ENCODE measurements around the gene SLC9A9. TPM values are rescaled to one million over a fixed set of nuclear protein-coding genes. Genes with fewer than 3 reads are reported as not detected.

SLC9A9 gene
- total and polyA plus RNA-seq, 2 donors, result 20.5 to 21.2 TPM

DNA sequence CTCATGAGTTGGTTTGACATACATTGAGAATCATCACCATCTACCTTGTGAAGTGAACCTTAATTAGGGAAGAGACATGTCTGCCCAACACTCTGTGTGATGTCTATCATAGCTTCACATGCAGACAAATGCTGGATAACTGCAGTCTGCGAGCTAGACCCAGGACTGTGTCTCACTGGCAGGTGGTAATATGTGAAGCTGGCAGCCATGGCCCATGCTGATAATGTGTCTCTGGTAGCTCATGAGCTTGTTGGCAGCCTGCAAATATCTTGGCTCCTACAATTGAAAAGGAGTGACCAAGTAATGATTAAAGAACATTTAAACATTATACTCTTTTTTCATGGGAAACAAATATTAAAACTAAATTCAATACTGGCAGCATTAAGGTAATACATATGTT lies 493.9 kb downstream of the SLC9A9 start:
- Histone ChIP-seq H3K36me3 (ENCODE audit: control insufficient read depth in 2 of 2, insufficient read depth in 2 of 2, low read length in 1 of 2) (no peaks in the 10 kb centered on the region), H3K9me3 (ENCODE audit: control insufficient read depth in 2 of 2, insufficient read depth in 1 of 2, low read length in 1 of 2) (no peaks in the 10 kb centered on the region), H3K27ac (ENCODE audit: low read depth in 1 of 2, low read length in 1 of 2) (no peak overlapping the region), H3K27me3 (ENCODE audit: control insufficient read depth in 2 of 2, insufficient read depth in 1 of 2, low read length in 1 of 2) (no peaks in the 10 kb centered on the region), H3K4me3 (ENCODE audit: low read length in 2 of 2) (no peak overlapping the region), H3K4me1 (ENCODE audit: control insufficient read depth in 2 of 2, insufficient read depth in 2 of 2, low read length in 2 of 2) (peaks cover 0 to 4% of the 10 kb centered on the region in 2 donors)
- 100% methylated on average over 1 of the region's 1 CpG for WGBS
- DNase-seq (ENCODE audit: low read depth in 6 of 9, low spot score in 9 of 9), result no peak

DNA sequence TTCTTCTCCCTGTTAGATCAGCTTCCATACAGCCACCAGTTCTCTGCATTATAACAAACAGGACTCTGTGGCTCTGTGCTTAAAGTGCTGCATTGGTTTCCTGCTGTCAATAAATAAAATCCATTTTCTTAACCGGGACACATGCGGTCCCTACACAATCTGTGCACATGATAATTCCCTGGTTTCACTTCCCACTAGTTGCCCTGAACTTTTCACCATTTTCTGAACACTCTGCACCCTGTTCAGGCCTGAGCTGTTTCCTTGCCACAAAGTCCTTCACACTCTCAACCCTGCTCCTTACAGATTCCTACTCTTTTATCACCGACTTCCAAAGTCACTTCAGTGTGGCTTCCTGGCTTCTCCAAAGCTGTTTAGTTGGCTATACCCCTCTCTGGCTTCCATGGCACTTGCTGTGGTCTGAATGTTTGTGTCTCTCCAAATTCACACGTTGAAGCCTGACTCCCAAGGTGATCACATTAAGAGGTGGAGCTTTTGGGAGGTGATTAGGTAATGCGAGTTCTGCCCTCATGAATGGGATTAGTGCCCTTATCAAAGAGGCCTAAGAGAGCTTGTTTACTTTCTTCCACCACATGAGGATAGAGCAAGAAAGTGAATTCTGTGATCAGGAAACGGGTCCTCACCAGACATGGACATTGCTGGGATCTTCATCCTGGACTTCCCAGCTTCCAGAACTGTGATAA lies 495.3 kb downstream of the SLC9A9 start:
- H3K9me3 ChIP-seq (ENCODE audit: control insufficient read depth in 2 of 2, insufficient read depth in 1 of 2, low read length in 1 of 2), result no peaks in the 10 kb centered on the region
- DNase-seq (ENCODE audit: low read depth in 6 of 9, low spot score in 9 of 9), result no peak
- H3K4me1 ChIP-seq (ENCODE audit: control insufficient read depth in 2 of 2, insufficient read depth in 2 of 2, low read length in 2 of 2), result peaks cover 5 to 11% of the 10 kb centered on the region in 2 donors
- no peaks in the 10 kb centered on the region for H3K27me3 ChIP-seq (ENCODE audit: control insufficient read depth in 2 of 2, insufficient read depth in 1 of 2, low read length in 1 of 2)
- no peaks in the 10 kb centered on the region for H3K36me3 ChIP-seq (ENCODE audit: control insufficient read depth in 2 of 2, insufficient read depth in 2 of 2, low read length in 1 of 2)
- 92% methylated on average over 6 of the region's 6 CpGs for WGBS
- no peak overlapping the region for H3K4me3 ChIP-seq (ENCODE audit: low read length in 2 of 2)
- no peak overlapping the region for H3K27ac ChIP-seq (ENCODE audit: low read depth in 1 of 2, low read length in 1 of 2)

DNA sequence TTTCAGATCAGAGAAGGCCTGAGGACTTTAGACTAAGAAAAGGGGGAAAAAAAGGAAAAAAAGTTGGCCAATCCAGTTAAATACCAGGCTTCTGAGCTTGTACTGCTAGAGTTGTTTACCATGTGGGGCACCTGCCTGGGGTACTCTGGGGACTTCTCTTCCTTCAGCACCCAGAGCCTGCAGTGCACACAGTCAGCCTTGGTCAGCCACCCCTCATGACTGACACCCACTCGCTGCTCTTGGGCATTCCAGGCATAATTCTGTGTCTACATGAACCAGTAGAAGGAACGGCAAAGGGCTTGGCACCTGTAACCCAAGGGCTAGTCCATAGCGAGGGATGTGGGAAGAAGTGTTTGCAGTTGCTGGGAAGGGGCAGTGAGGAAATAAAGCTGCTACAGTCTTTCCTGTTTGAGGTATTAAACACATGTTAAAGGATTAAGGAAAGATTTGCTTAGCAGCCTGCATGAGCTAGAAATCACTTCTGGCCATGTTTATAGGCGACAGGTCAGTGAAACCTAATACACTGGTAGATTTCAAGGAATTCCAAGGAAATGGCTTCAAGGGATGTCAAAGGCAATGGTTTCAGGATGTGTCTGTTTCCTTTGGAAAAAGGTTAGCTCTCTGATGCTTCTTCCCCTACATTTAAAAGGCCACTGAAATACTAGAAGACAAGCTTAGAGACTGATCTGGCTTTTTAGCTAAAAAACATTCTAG lies 496.2 kb downstream of the SLC9A9 start:
- Histone ChIP-seq H3K4me1 (ENCODE audit: control insufficient read depth in 2 of 2, insufficient read depth in 2 of 2, low read length in 2 of 2) (peaks cover 5 to 11% of the 10 kb centered on the region in 2 donors), H3K36me3 (ENCODE audit: control insufficient read depth in 2 of 2, insufficient read depth in 2 of 2, low read length in 1 of 2) (no peaks in the 10 kb centered on the region), H3K27me3 (ENCODE audit: control insufficient read depth in 2 of 2, insufficient read depth in 1 of 2, low read length in 1 of 2) (no peaks in the 10 kb centered on the region), H3K4me3 (ENCODE audit: low read length in 2 of 2) (no peak overlapping the region), H3K27ac (ENCODE audit: low read depth in 1 of 2, low read length in 1 of 2) (peak overlapping the region in 1 of 2 donors; percentile 6), H3K9me3 (ENCODE audit: control insufficient read depth in 2 of 2, insufficient read depth in 1 of 2, low read length in 1 of 2) (no peaks in the 10 kb centered on the region)
- WGBS, result 96% methylated on average over 4 of the region's 4 CpGs
- DNase-seq (ENCODE audit: low read depth in 6 of 9, low spot score in 9 of 9), result no peak

DNA sequence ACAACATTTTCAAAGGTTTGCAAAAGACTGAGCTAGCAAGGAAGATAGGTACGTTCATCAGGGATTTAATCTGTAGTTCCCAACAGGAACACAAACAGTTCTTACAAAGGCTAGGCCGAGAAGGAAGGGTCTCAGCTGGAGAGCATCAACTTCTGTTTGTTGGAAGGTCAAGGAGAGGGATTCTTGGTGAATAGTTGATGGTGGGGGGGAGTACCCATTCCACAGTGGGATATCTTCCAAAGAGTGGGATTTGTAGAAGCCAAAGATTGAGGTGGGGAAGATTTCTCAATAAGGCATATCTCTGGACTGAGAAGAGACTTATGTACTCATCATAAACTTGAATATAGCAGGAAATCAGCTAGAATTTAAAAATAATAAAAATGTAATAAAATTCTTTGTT lies 496.9 kb downstream of the SLC9A9 start:
- Histone ChIP-seq H3K4me1 (ENCODE audit: control insufficient read depth in 2 of 2, insufficient read depth in 2 of 2, low read length in 2 of 2) (peaks cover 5 to 11% of the 10 kb centered on the region in 2 donors), H3K4me3 (ENCODE audit: low read length in 2 of 2) (no peak overlapping the region), H3K27me3 (ENCODE audit: control insufficient read depth in 2 of 2, insufficient read depth in 1 of 2, low read length in 1 of 2) (no peaks in the 10 kb centered on the region), H3K27ac (ENCODE audit: low read depth in 1 of 2, low read length in 1 of 2) (no peak overlapping the region), H3K36me3 (ENCODE audit: control insufficient read depth in 2 of 2, insufficient read depth in 2 of 2, low read length in 1 of 2) (no peaks in the 10 kb centered on the region), H3K9me3 (ENCODE audit: control insufficient read depth in 2 of 2, insufficient read depth in 1 of 2, low read length in 1 of 2) (no peaks in the 10 kb centered on the region)
- 81% methylated on average over 2 of the region's 2 CpGs for WGBS
- no peak for DNase-seq (ENCODE audit: low read depth in 6 of 9, low spot score in 9 of 9)

DNA sequence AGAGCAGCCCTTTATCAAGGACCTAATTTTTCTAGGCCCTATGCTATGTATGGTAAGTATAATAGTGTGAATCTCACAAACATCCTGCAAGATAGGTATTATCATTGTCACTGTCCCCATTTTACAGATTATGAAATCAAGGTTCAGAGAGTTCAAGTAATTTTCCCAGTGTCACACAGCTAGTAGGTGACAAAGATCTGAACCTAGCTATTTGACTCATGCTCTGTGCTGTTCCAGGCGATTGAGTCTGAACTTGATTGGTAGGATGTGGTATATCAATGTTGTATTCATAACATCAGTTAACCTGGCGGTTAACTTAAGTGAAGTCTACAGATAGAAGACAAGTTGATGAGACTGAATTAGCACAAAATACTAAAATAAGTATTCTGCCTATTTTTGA lies 498.8 kb downstream of the SLC9A9 start:
- no peak overlapping the region for H3K27ac ChIP-seq (ENCODE audit: low read depth in 1 of 2, low read length in 1 of 2)
- H3K4me1 ChIP-seq (ENCODE audit: control insufficient read depth in 2 of 2, insufficient read depth in 2 of 2, low read length in 2 of 2), result peaks cover 5 to 11% of the 10 kb centered on the region in 2 donors
- no peaks in the 10 kb centered on the region for H3K36me3 ChIP-seq (ENCODE audit: control insufficient read depth in 2 of 2, insufficient read depth in 2 of 2, low read length in 1 of 2)
- over 99% methylated on average over 2 of the region's 2 CpGs for WGBS
- H3K27me3 ChIP-seq (ENCODE audit: control insufficient read depth in 2 of 2, insufficient read depth in 1 of 2, low read length in 1 of 2), result no peaks in the 10 kb centered on the region
- no peak for DNase-seq (ENCODE audit: low read depth in 6 of 9, low spot score in 9 of 9)
- H3K4me3 ChIP-seq (ENCODE audit: low read length in 2 of 2), result no peak overlapping the region
- no peaks in the 10 kb centered on the region for H3K9me3 ChIP-seq (ENCODE audit: control insufficient read depth in 2 of 2, insufficient read depth in 1 of 2, low read length in 1 of 2)

DNA sequence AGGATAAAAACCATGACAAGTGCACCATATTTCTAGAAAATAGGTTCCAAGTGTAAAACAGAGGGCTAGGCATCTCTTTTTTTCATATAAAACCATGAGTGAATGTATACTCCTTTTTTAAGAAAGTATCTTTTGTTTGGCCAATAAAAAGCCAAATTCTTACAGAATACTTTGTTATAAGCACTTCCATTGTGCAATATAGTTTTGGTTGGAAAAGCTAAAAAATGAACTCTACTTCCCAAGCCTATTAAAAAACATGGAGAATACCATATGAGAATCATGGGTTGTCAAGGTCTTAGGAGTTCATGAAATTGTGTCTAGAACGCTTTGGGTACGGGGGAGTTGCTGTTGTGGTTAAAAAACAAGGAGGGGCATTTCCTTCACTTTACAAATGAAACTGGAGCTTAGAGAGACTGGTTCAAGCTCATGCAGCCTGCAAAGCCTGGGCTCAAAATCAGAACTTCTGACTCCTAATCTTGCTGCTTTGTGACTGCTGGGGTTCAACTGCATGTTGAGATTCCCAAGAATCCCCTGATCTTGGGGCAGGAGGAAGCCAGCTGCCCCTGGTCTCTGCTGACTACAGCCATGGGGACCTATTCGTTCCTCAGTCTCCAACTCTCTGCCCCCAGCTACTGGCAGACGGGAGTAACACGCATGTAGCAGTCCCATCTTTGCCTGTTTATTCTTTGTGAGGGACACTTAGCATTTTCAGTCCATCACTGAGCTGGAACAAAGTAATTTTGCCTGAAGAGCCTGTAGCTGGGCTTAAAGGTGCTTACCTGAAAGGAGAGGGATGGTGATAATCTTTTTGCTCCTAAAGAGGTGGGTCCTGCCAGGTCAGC lies 499.6 kb downstream of the SLC9A9 start:
- Histone ChIP-seq H3K4me3 (ENCODE audit: low read length in 2 of 2) (no peak overlapping the region), H3K27ac (ENCODE audit: low read depth in 1 of 2, low read length in 1 of 2) (peak overlapping the region in 1 of 2 donors; percentile 39), H3K4me1 (ENCODE audit: control insufficient read depth in 2 of 2, insufficient read depth in 2 of 2, low read length in 2 of 2) (peaks cover 5 to 11% of the 10 kb centered on the region in 2 donors), H3K27me3 (ENCODE audit: control insufficient read depth in 2 of 2, insufficient read depth in 1 of 2, low read length in 1 of 2) (no peaks in the 10 kb centered on the region), H3K36me3 (ENCODE audit: control insufficient read depth in 2 of 2, insufficient read depth in 2 of 2, low read length in 1 of 2) (no peaks in the 10 kb centered on the region), H3K9me3 (ENCODE audit: control insufficient read depth in 2 of 2, insufficient read depth in 1 of 2, low read length in 1 of 2) (no peaks in the 10 kb centered on the region)
- 57% methylated on average over 5 of the region's 5 CpGs for WGBS
- DNase-seq (ENCODE audit: low read depth in 6 of 9, low spot score in 9 of 9), result peak; percentile 13 to 71 (median 29)

DNA sequence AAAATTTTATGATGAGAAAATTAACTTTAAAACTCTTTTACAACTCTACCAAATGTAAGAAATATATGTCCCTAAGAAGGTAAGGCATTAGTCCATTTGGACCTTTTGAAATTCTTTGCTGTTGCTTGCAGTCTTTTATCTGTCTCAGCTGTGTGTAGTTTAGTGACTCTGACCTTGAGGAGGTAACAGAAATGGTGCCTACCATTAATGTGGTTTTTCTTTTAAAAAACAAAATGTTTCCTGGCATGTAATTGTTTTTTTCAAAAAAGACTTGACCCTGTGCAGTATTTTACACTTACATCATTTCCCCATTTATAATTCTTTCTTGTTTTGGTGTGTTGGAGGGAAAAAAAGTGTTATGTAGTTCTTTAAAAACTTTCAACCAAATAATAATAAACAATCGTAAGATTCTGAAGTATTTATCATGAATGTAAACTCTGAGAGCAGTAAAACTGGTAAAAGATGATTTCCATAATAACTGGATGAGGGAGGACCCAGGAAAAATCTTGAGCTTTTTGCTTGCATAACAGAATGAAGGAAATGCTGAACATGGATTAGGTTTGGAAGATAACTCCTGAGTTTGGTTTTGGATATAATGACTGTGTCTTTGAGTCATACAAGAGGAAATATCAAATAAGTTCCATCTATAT lies 503.6 kb downstream of the SLC9A9 start:
- Histone ChIP-seq H3K4me3 (ENCODE audit: low read length in 2 of 2) (no peak overlapping the region), H3K4me1 (ENCODE audit: control insufficient read depth in 2 of 2, insufficient read depth in 2 of 2, low read length in 2 of 2) (peaks cover 5 to 7% of the 10 kb centered on the region in 2 donors), H3K27ac (ENCODE audit: low read depth in 1 of 2, low read length in 1 of 2) (no peak overlapping the region), H3K27me3 (ENCODE audit: control insufficient read depth in 2 of 2, insufficient read depth in 1 of 2, low read length in 1 of 2) (no peaks in the 10 kb centered on the region), H3K9me3 (ENCODE audit: control insufficient read depth in 2 of 2, insufficient read depth in 1 of 2, low read length in 1 of 2) (no peaks in the 10 kb centered on the region), H3K36me3 (ENCODE audit: control insufficient read depth in 2 of 2, insufficient read depth in 2 of 2, low read length in 1 of 2) (no peaks in the 10 kb centered on the region)
- WGBS, result 99% methylated on average over 1 of the region's 1 CpG
- no peak for DNase-seq (ENCODE audit: low read depth in 6 of 9, low spot score in 9 of 9)

DNA sequence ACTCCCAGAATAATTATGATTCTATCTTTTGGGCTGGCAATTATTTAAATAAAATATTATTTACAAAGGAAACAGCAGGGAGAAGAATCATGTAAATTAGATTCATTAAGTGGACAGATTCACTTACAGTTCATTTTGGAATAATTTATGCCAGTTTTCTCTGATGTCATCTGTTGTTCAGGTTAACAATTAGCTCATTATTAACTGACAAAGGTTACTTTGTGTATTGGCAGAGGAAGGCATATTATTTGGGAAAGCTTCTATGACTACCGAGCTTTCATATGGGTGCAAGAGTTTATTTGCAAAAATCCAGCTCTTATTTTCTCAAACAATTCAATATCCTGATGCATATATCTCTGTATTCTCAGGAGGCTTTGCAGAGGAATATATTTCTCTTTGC lies 504.3 kb downstream of the SLC9A9 start:
- Histone ChIP-seq H3K9me3 (ENCODE audit: control insufficient read depth in 2 of 2, insufficient read depth in 1 of 2, low read length in 1 of 2) (no peaks in the 10 kb centered on the region), H3K27ac (ENCODE audit: low read depth in 1 of 2, low read length in 1 of 2) (no peak overlapping the region), H3K36me3 (ENCODE audit: control insufficient read depth in 2 of 2, insufficient read depth in 2 of 2, low read length in 1 of 2) (no peaks in the 10 kb centered on the region), H3K4me1 (ENCODE audit: control insufficient read depth in 2 of 2, insufficient read depth in 2 of 2, low read length in 2 of 2) (peaks cover 2 to 4% of the 10 kb centered on the region in 2 donors), H3K27me3 (ENCODE audit: control insufficient read depth in 2 of 2, insufficient read depth in 1 of 2, low read length in 1 of 2) (no peaks in the 10 kb centered on the region), H3K4me3 (ENCODE audit: low read length in 2 of 2) (no peak overlapping the region)
- no peak for DNase-seq (ENCODE audit: low read depth in 6 of 9, low spot score in 9 of 9)
- 99% methylated on average over 1 of the region's 1 CpG for WGBS
